Adrenal gland (tissue), 5 donors: ENCODE data around the gene HS6ST2.
A peak's percentile ranks its signal among the peaks of the same experiment; 100 is the strongest.

Experiments used
- POLR2A ChIP-seq, 2 donors: fragments of 450-650 bp; IDR thresholded peaks; one replicate each; pipeline ENCODE4 v1.6.1; 2017; ENCODE audit warnings: antibody characterized with exemption in 2 of 2, mild to moderate bottlenecking in 2 of 2, moderate library complexity in 1 of 2
- TF ChIP-seq, protein P1 (sequence below), 6 experiments: fragments of 450-650 bp in 4 of 6; fragments of 200-600 bp in 2 of 6; sonication (generic) in 1 of 6; IDR thresholded peaks; 1 replicate in 5 of 6; 2 replicates in 1 of 6; pipeline versions ENCODE4 v1.5.1 to v1.8.0; 2016 to 2021; ENCODE audit warnings: antibody characterized with exemption in 6 of 6, mild to moderate bottlenecking in 2 of 6, moderate library complexity in 1 of 6
- donor health status: DM: no; HTN: no; CAD: no.

- TF ChIP-seq POLR2A (IDR thresholded peaks at IDR 0.05), result no peak
- TF ChIP-seq, protein P1, sequence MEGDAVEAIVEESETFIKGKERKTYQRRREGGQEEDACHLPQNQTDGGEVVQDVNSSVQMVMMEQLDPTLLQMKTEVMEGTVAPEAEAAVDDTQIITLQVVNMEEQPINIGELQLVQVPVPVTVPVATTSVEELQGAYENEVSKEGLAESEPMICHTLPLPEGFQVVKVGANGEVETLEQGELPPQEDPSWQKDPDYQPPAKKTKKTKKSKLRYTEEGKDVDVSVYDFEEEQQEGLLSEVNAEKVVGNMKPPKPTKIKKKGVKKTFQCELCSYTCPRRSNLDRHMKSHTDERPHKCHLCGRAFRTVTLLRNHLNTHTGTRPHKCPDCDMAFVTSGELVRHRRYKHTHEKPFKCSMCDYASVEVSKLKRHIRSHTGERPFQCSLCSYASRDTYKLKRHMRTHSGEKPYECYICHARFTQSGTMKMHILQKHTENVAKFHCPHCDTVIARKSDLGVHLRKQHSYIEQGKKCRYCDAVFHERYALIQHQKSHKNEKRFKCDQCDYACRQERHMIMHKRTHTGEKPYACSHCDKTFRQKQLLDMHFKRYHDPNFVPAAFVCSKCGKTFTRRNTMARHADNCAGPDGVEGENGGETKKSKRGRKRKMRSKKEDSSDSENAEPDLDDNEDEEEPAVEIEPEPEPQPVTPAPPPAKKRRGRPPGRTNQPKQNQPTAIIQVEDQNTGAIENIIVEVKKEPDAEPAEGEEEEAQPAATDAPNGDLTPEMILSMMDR (IDR thresholded peaks at IDR 0.05), result peak; percentile 9 to 55 (median 30)
Observed at GRCh38 chrX:132740316-132741123, 217.9 kb downstream of the HS6ST2 start.
